A673 (cell line): ENCODE data around the gene FHL1. TPM values are rescaled to one million over a fixed set of nuclear protein-coding genes. Genes with fewer than 3 reads are reported as not detected.

Experiments
- BruUV-seq: library from RNA; stranded (reverse); fragments of 400-500 nt; replicated peaks from 2 replicates; lab custom pipeline; 2021; lab: Mats Ljungman, UMichigan
- CTCF ChIA-PET: fragments of 300-600 bp; sonication (Branson Sonifier 250); formaldehyde crosslinking; loops from one replicate; lab custom pipeline; 2022; ENCODE audit warnings: antibody characterized with exemption; lab: Charles Lee
- POLR2A ChIA-PET: fragments of 300-600 bp; sonication (Branson Sonifier 250); formaldehyde crosslinking; loops from one replicate; lab custom pipeline; 2022; ENCODE audit warnings: antibody characterized with exemption; ENCODE audit not compliant: low non-redundant PET; lab: Charles Lee
- DNase-seq: peaks from one replicate; pipeline ENCODE4 v3.0.0-alpha.2; 2015; ENCODE audit warnings: low spot score
- H3K27ac ChIP-seq: fragments of 200-600 bp; sonication (generic); 2 replicates; pipeline ENCODE4 v1.5.1; 2016; ENCODE audit warnings: mixed run types, low read depth, mild to moderate bottlenecking, mixed read lengths, antibody characterized with exemption, low read length; ENCODE audit not compliant: poor library complexity, severe bottlenecking
- H3K27me3 ChIP-seq: fragments of 200-600 bp; sonication (generic); replicated peaks from 2 replicates; pipeline ENCODE4 v1.6.1; 2017; ENCODE audit warnings: mixed run types, low read depth, mild to moderate bottlenecking, mixed read lengths, antibody characterized with exemption, low read length; ENCODE audit not compliant: insufficient read depth, poor library complexity
- H3K36me3 ChIP-seq: fragments of 200-600 bp; sonication (generic); 2 replicates; pipeline ENCODE4 v1.6.1; 2016; ENCODE audit warnings: mixed run types, mild to moderate bottlenecking, mixed read lengths, antibody characterized with exemption, low read length; ENCODE audit not compliant: insufficient read depth, poor library complexity, severe bottlenecking
- H3K4me1 ChIP-seq: fragments of 200-600 bp; sonication (generic); 2 replicates; pipeline ENCODE4 v1.6.1; 2017; ENCODE audit warnings: mixed run types, mild to moderate bottlenecking, mixed read lengths, antibody characterized with exemption, low read length; ENCODE audit not compliant: insufficient read depth, poor library complexity, severe bottlenecking
- H3K4me3 ChIP-seq: fragments of 200-600 bp; sonication (generic); 2 replicates; pipeline ENCODE4 v1.5.1; 2016; ENCODE audit warnings: low read depth, mixed run types, mild to moderate bottlenecking, mixed read lengths, low read length; ENCODE audit not compliant: poor library complexity, severe bottlenecking
- H3K9me3 ChIP-seq: fragments of 200-600 bp; sonication (generic); 2 replicates; pipeline ENCODE4 v1.6.1; 2016; ENCODE audit warnings: mixed run types, low read depth, mild to moderate bottlenecking, mixed read lengths, antibody characterized with exemption, low read length; ENCODE audit not compliant: poor library complexity, severe bottlenecking
- EZH2 ChIP-seq: fragments of 200-600 bp; sonication (generic); IDR thresholded peaks from 2 replicates; pipeline ENCODE4 v1.6.1; 2017; ENCODE audit warnings: borderline replicate concordance, low read depth, mild to moderate bottlenecking, mixed read lengths, antibody characterized with exemption, low read length; ENCODE audit not compliant: poor library complexity, severe bottlenecking
- intact Hi-C: fragments of 100-400 bp; cut with micrococcal nuclease; formaldehyde crosslinking; loops from one replicate; pipeline ENCODE4 v1.10.0; 2022; ENCODE audit not compliant: unreplicated experiment
- total RNA-seq: library from RNA; stranded (reverse); gene quantifications from 2 replicates; pipeline ENCODE4 v1.2.3, GENCODE V29; 2021
- TF ChIP-seq, protein P1 (sequence below): fragments of 300-800, 200-600 bp; sonication (generic); conservative IDR thresholded peaks from 2 replicates; pipeline ENCODE4 v1.5.1; 2017; ENCODE audit warnings: low read depth, mild to moderate bottlenecking, antibody characterized with exemption, low read length, moderate library complexity, mixed read lengths

The FHL1 gene
- total RNA-seq, 1 experiment from 2014 or later = 14.9 TPM

GRCh38 chrX:136126872-136127406 is 20.4 kb upstream of the FHL1 start:
- Histone ChIP-seq H3K36me3 (no peaks in the 10 kb centered on the region), H3K27me3 (no peaks in the 10 kb centered on the region), H3K4me1 (no peaks in the 10 kb centered on the region), H3K9me3 (peaks cover 5% of the 10 kb centered on the region), H3K27ac (no peak overlapping the region), H3K4me3 (no peak overlapping the region)
- BruUV-seq = no TSS peak
- no peak for DNase-seq
- TF ChIP-seq, protein P1, sequence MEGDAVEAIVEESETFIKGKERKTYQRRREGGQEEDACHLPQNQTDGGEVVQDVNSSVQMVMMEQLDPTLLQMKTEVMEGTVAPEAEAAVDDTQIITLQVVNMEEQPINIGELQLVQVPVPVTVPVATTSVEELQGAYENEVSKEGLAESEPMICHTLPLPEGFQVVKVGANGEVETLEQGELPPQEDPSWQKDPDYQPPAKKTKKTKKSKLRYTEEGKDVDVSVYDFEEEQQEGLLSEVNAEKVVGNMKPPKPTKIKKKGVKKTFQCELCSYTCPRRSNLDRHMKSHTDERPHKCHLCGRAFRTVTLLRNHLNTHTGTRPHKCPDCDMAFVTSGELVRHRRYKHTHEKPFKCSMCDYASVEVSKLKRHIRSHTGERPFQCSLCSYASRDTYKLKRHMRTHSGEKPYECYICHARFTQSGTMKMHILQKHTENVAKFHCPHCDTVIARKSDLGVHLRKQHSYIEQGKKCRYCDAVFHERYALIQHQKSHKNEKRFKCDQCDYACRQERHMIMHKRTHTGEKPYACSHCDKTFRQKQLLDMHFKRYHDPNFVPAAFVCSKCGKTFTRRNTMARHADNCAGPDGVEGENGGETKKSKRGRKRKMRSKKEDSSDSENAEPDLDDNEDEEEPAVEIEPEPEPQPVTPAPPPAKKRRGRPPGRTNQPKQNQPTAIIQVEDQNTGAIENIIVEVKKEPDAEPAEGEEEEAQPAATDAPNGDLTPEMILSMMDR = no peak
- TF ChIP-seq EZH2 = no peak
- intact Hi-C loops = no loop called here
- ChIA-PET POLR2A (no interaction called here), CTCF (no interaction called here)

GRCh38 chrX:136128743-136129142 is 18.6 kb upstream of the FHL1 start:
- H3K27ac ChIP-seq = no peak overlapping the region
- ChIA-PET CTCF (no interaction called here), POLR2A (no interaction called here)
- H3K4me1 ChIP-seq = no peaks in the 10 kb centered on the region
- TF ChIP-seq, protein P1 = no peak
- no peak for TF ChIP-seq EZH2
- no TSS peak for BruUV-seq
- peaks cover 5% of the 10 kb centered on the region for H3K9me3 ChIP-seq
- H3K4me3 ChIP-seq = no peak overlapping the region
- DNase-seq = no peak
- no peaks in the 10 kb centered on the region for H3K36me3 ChIP-seq
- no peaks in the 10 kb centered on the region for H3K27me3 ChIP-seq
- intact Hi-C loops = no loop called here

- no TSS peak for BruUV-seq
- no peak overlapping the region for H3K27ac ChIP-seq
- ChIA-PET CTCF (no interaction called here), POLR2A (no interaction called here)
- H3K4me3 ChIP-seq = no peak overlapping the region
- peak; percentile 2 for DNase-seq
- H3K4me1 ChIP-seq = no peaks in the 10 kb centered on the region
- TF ChIP-seq EZH2 = no peak
- intact Hi-C loops = no loop called here
- H3K36me3 ChIP-seq = no peaks in the 10 kb centered on the region
- H3K27me3 ChIP-seq = no peaks in the 10 kb centered on the region
- peaks cover 5% of the 10 kb centered on the region for H3K9me3 ChIP-seq
These were observed 16.2 kb upstream of the FHL1 start for GRCh38 chrX:136130931-136131833.
